ENCODE measurements around the gene BORA.

GRCh38 chr13:72700509-72700908, 27.2 kb upstream of the BORA start:
- TF ChIP-seq CTCF (conservative IDR thresholded peaks at IDR 0.05; ENCODE audit: low read length) (no peak), EZH2phosphoT487 (IDR thresholded peaks at IDR 0.05; ENCODE audit: borderline replicate concordance) (no peak)
